D341Med (cell line): ENCODE measurements around the gene B3GLCT.

Experiments
- DNase-seq: peaks from one replicate; pipeline ENCODE4 v3.0.0; 2012; ENCODE audit warnings: low spot score

B3GLCT gene

GRCh38 chr13:31351376-31351775 is 151.6 kb downstream of the B3GLCT start:
- no peak for DNase-seq

GRCh38 chr13:31352467-31352866 is 152.7 kb downstream of the B3GLCT start:
- no peak for DNase-seq

- no peak for DNase-seq
Measured at GRCh38 chr13:31355001-31355400, 155.2 kb downstream of the B3GLCT start.

GRCh38 chr13:31356991-31357390 is 157.2 kb downstream of the B3GLCT start:
- no peak for DNase-seq

GRCh38 chr13:31357581-31357980 is 157.8 kb downstream of the B3GLCT start:
- no peak for DNase-seq

GRCh38 chr13:31361673-31362072 is 161.9 kb downstream of the B3GLCT start:
- no peak for DNase-seq

GRCh38 chr13:31365630-31366029 is 165.9 kb downstream of the B3GLCT start:
- DNase-seq = no peak

GRCh38 chr13:31367410-31367809 is 167.6 kb downstream of the B3GLCT start:
- no peak for DNase-seq

GRCh38 chr13:31369213-31369612 is 169.4 kb downstream of the B3GLCT start:
- DNase-seq = no peak

GRCh38 chr13:31372454-31372853 is 172.7 kb downstream of the B3GLCT start:
- no peak for DNase-seq

GRCh38 chr13:31374682-31375081 is 174.9 kb downstream of the B3GLCT start:
- DNase-seq = no peak

GRCh38 chr13:31377946-31378345 is 178.2 kb downstream of the B3GLCT start:
- DNase-seq = no peak

- no peak for DNase-seq
Measured at GRCh38 chr13:31380715-31381114, 180.9 kb downstream of the B3GLCT start.
